AG10803 (cell line): ENCODE measurements around the gene C17orf67.

Experiments used
- DNase-seq: peaks from one replicate; pipeline ENCODE4 v3.0.0; 2010; ENCODE audit warnings: low read depth
- H3K4me3 ChIP-seq: 2 replicates; pipeline ENCODE4 v1.5.1; 2011; ENCODE audit warnings: mild to moderate bottlenecking, low read length, control low read depth
- CTCF ChIP-seq: conservative IDR thresholded peaks from 2 replicates; pipeline ENCODE4 v1.5.1; 2011; ENCODE audit warnings: mild to moderate bottlenecking, low read length, control low read depth, inconsistent platforms

The C17orf67 gene

GRCh38 chr17:56868716-56869115 lies 35.0 kb upstream of the C17orf67 start:
- no peak overlapping the region for H3K4me3 ChIP-seq
- DNase-seq, result no peak
- TF ChIP-seq CTCF, result no peak

GRCh38 chr17:56867948-56868376 lies 34.2 kb upstream of the C17orf67 start:
- DNase-seq, result peak; percentile 36
- no peak overlapping the region for H3K4me3 ChIP-seq
- TF ChIP-seq CTCF, result no peak

GRCh38 chr17:56866496-56866895 lies 32.8 kb upstream of the C17orf67 start:
- no peak overlapping the region for H3K4me3 ChIP-seq
- DNase-seq, result no peak
- no peak for TF ChIP-seq CTCF

- TF ChIP-seq CTCF, result no peak
These were observed 32.4 kb upstream of the C17orf67 start for GRCh38 chr17:56866076-56866475.

GRCh38 chr17:56863974-56864373 lies 30.3 kb upstream of the C17orf67 start:
- H3K4me3 ChIP-seq, result no peak overlapping the region
- no peak for TF ChIP-seq CTCF
- no peak for DNase-seq

More at GRCh38 chr17:56866076-56866475, 32.4 kb upstream of the C17orf67 start:
- DNase-seq, result no peak
- no peak overlapping the region for H3K4me3 ChIP-seq

- H3K4me3 ChIP-seq, result no peak overlapping the region
- no peak for DNase-seq
- no peak for TF ChIP-seq CTCF
These were observed 28.2 kb upstream of the C17orf67 start for GRCh38 chr17:56861899-56862298.

- TF ChIP-seq CTCF, result no peak
- H3K4me3 ChIP-seq, result no peak overlapping the region
- DNase-seq, result no peak
These were observed 17.3 kb upstream of the C17orf67 start for GRCh38 chr17:56851008-56851407.
